Breast epithelium (tissue), 4 donors: ENCODE data around the gene C19orf33. TPM values are rescaled to one million over a fixed set of nuclear protein-coding genes. Genes with fewer than 3 reads are reported as not detected.

Experiments used
- DNase-seq, 2 donors: peaks; one replicate each; pipeline ENCODE4 v3.0.0-alpha.2; 2019; ENCODE audit warnings: low spot score in 2 of 2
- H3K27ac ChIP-seq, 2 donors: fragments of 200-600 bp; sonication (generic) in 1 of 2; one replicate each; pipeline ENCODE4 v1.5.1; 2016 to 2019; ENCODE audit warnings: mild to moderate bottlenecking in 1 of 2
- H3K27me3 ChIP-seq, 2 donors: fragments of 200-600 bp; sonication (generic) in 1 of 2; one replicate each; pipeline versions ENCODE4 v1.5.1 to v1.6.0; 2017 to 2019; ENCODE audit warnings: control low read depth in 1 of 2, mild to moderate bottlenecking in 1 of 2
- H3K36me3 ChIP-seq: fragments of 200-600 bp; one replicate; pipeline ENCODE4 v1.5.1; 2019
- H3K4me1 ChIP-seq, 2 donors: fragments of 200-600 bp; sonication (generic); one replicate each; pipeline ENCODE4 v1.5.1; 2016 to 2019; ENCODE audit warnings: control low read depth in 1 of 2
- H3K4me3 ChIP-seq, 3 donors: fragments of 200-600 bp; sonication (generic); 1 replicate in 2 of 3; 2 replicates in 1 of 3; pipeline ENCODE4 v1.5.1; 2016 to 2019; ENCODE audit warnings: mild to moderate bottlenecking in 3 of 3, moderate library complexity in 2 of 3
- H3K9me3 ChIP-seq, 2 donors: fragments of 200-600 bp; sonication (generic) in 1 of 2; one replicate each; pipeline ENCODE4 v1.5.1; 2016 to 2019; ENCODE audit warnings: control low read depth in 1 of 2
- CTCF ChIP-seq, 3 donors: fragments of 450-650 bp; IDR thresholded peaks; one replicate each; pipeline ENCODE4 v1.5.1; 2016 to 2017; ENCODE audit warnings: antibody characterized with exemption in 3 of 3, mild to moderate bottlenecking in 3 of 3, moderate library complexity in 3 of 3
- POLR2A ChIP-seq: fragments of 450-650 bp; IDR thresholded peaks from one replicate; pipeline ENCODE4 v1.6.1; 2016; ENCODE audit warnings: antibody characterized with exemption, mild to moderate bottlenecking, moderate library complexity
- POLR2AphosphoS5 ChIP-seq, 3 donors: sonication (generic); formaldehyde crosslinking; IDR thresholded peaks; one replicate each; pipeline ENCODE4 v1.6.1; 2017; ENCODE audit warnings: antibody characterized with exemption in 3 of 3
- intact Hi-C: fragments of 100-400 bp; cut with DNase I; formaldehyde crosslinking; loops from one replicate; pipeline ENCODE4 v1.15.1; 2023; ENCODE audit warnings: low total_unique reads
- total RNA-seq, 3 donors: library from RNA; depleted of rRNA; stranded (reverse); fragments of >200 nt; gene quantifications; one replicate each; pipeline ENCODE4 v1.1.0, GENCODE V29; 2016

C19orf33 gene
- total RNA-seq, 3 donors from 2014 or later = 3.5 to 19.3 (median 13.1) TPM

DNA sequence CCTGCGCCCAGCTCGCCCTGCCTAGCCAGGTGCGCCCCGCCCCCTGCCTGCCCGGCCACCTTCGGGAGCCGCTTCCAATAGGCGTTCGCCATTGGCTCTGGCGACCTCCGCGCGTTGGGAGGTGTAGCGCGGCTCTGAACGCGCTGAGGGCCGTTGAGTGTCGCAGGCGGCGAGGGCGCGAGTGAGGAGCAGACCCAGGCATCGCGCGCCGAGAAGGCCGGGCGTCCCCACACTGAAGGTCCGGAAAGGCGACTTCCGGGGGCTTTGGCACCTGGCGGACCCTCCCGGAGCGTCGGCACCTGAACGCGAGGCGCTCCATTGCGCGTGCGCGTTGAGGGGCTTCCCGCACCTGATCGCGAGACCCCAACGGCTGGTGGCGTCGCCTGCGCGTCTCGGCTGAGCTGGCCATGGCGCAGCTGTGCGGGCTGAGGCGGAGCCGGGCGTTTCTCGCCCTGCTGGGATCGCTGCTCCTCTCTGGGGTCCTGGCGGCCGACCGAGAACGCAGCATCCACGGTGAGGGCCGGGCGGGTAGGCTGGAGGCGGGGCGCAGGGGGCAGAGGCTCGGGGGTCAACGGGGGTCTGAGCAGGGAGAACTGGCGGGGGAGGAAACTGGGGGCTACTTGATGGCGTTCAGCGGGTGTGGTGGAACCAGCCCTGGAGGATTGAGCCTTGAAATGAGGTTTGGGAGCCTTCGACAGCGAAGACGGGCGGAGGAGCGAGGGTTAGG is 39.4 kb upstream of the C19orf33 start, which contains the start of gene SPINT2:
SPINT2 (plus strand) TSS at position 88 of the 727 bp plus-strand sequence; CDS start at position 408, 320 bp downstream.
- Histone ChIP-seq H3K4me1 (peaks cover 0 to 6% of the 10 kb centered on the region in 2 donors), H3K27ac (peak within 1 kb of the TSS; percentile 97 to 98), H3K9me3 (no peaks in the 10 kb centered on the region), H3K36me3 (no peaks in the 10 kb centered on the region), H3K27me3 (no peaks in the 10 kb centered on the region), H3K4me3 (peak within 1 kb of the TSS; percentile 44 to 89 (median 67))
- DNase-seq = peak in 1 of 2 donors; percentile 95
- intact Hi-C loops = no loop called here
- TF ChIP-seq POLR2AphosphoS5 (IDR thresholded peaks at IDR 0.05) (peak; percentile 63 to 98 (median 73)), POLR2A (peak; percentile 80), CTCF (IDR thresholded peaks at IDR 0.05) (no peak)

DNA sequence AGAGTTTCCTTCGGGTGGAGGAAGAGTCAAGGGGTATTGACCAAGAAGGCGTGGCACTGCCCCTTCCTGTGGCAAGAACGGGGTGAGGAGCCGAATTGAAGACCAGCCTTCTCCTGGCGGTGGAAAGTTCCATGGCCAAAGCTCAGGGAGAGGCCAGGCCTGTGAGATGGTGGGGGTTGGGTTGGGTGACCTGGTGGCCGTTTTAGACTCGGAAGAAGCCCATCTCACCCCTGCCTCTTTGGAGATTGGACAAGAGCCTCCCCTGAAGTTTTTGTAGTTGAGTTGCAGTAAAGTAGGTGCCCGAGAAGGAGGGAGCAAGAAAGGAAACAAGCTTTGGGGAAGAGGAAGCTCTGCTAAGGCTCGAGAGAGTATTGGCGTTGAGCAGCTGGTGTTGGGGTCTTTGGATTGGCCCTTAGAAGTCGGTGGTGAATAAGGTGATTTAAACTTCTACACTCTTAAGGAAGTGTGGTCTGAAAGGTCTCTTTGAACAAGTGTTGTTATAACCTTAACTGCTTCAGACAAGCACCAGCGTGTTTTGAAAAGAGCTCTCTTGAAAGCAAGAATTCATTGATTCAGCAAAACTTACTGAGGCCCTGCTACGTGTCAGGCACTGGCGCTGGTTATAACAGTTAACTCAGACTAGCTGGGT is 38.7 kb upstream of the C19orf33 start:
- no peaks in the 10 kb centered on the region for H3K36me3 ChIP-seq
- intact Hi-C loops = no loop called here
- H3K4me1 ChIP-seq = peaks cover 0 to 6% of the 10 kb centered on the region in 2 donors
- TF ChIP-seq POLR2AphosphoS5 (IDR thresholded peaks at IDR 0.05) (no peak), POLR2A (no peak), CTCF (IDR thresholded peaks at IDR 0.05) (no peak)
- no peaks in the 10 kb centered on the region for H3K9me3 ChIP-seq
- H3K4me3 ChIP-seq = peak overlapping the region; percentile 44 to 89 (median 67)
- DNase-seq = peak in 1 of 2 donors; percentile 52
- H3K27ac ChIP-seq = peak overlapping the region; percentile 97 to 98
- no peaks in the 10 kb centered on the region for H3K27me3 ChIP-seq

DNA sequence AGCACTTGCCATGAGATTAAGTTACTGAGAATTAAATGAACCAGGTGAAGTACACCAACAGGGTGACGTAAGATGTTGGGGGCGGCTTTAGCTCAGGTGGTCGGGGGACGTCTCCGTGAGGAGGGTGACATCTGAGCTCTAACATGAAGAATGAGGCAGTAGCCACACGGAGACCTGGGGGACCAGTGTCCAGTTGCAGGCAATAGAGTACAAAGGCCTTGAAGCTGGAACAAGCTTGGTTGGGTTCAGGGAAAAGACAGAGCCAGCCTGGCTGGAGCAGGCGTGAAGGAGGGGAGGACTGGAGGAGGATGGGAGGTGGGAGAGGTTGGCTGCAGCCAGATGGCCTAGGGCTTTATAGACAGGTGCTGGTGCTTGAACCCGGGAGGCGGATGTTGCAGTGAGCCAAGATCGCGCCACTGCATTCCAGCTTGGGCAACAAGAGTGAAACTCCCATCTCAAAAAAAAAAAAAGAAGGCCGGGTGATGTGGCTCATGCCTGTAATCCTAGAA is 38.1 kb upstream of the C19orf33 start:
- peak overlapping the region in 2 of 3 donors; percentile 67 to 89 for H3K4me3 ChIP-seq
- intact Hi-C loops = no loop called here
- TF ChIP-seq CTCF (IDR thresholded peaks at IDR 0.05) (no peak), POLR2A (no peak), POLR2AphosphoS5 (IDR thresholded peaks at IDR 0.05) (peak in 1 of 3 donors; percentile 32)
- peak; percentile 59 to 67 for DNase-seq
- peak overlapping the region; percentile 97 to 98 for H3K27ac ChIP-seq
- H3K36me3 ChIP-seq = no peaks in the 10 kb centered on the region
- H3K27me3 ChIP-seq = no peaks in the 10 kb centered on the region
- H3K9me3 ChIP-seq = no peaks in the 10 kb centered on the region
- peaks cover 0 to 6% of the 10 kb centered on the region in 2 donors for H3K4me1 ChIP-seq

GRCh38 chr19:38266981-38267597 is 37.0 kb upstream of the C19orf33 start:
- Histone ChIP-seq H3K27me3 (no peaks in the 10 kb centered on the region), H3K9me3 (no peaks in the 10 kb centered on the region), H3K27ac (peak overlapping the region; percentile 97 to 98), H3K36me3 (no peaks in the 10 kb centered on the region), H3K4me3 (peak overlapping the region in 2 of 3 donors; percentile 67 to 89), H3K4me1 (peaks cover 0 to 6% of the 10 kb centered on the region in 2 donors)
- intact Hi-C loops = no loop called here
- DNase-seq = peak in 1 of 2 donors; percentile 52
- TF ChIP-seq CTCF (IDR thresholded peaks at IDR 0.05) (no peak), POLR2A (no peak), POLR2AphosphoS5 (IDR thresholded peaks at IDR 0.05) (no peak)
